ENCODE results near the gene TOP3B. TPM values are rescaled to one million over a fixed set of nuclear protein-coding genes. Genes with fewer than 3 reads are reported as not detected.

The TOP3B gene
- total and polyA plus RNA-seq, 10 of the 15 experiments (the other 5 are each of a cell fraction or from before 2014, with no cell fraction given) = 0.60 to 47.3 (median 33.7) TPM

- Histone ChIP-seq H3K4me2 (ENCODE audit: control insufficient read depth, insufficient read depth) (no peak overlapping the region), H3K79me2 (ENCODE audit: control insufficient read depth, insufficient read depth, low read length) (no peaks in the 10 kb centered on the region), H3K36me3 (ENCODE audit: control insufficient read depth in 2 of 2, insufficient read depth in 2 of 2, low read length in 1 of 2) (peaks cover 19 to 23% of the 10 kb centered on the region in 2 experiments), H3K27ac (ENCODE audit: control insufficient read depth, insufficient read depth) (no peak overlapping the region), H3K4me1 (ENCODE audit: control insufficient read depth, insufficient read depth, low read length) (no peaks in the 10 kb centered on the region; the same call in 1 of the 2 replicates), H3K9ac (ENCODE audit: control insufficient read depth, insufficient read depth, low read length) (no peak overlapping the region), H3K27me3 (replicated peaks in 1 of 2; ENCODE audit: control insufficient read depth in 2 of 2, insufficient read depth in 2 of 2, low read length in 1 of 2) (no peaks in the 10 kb centered on the region), H2AFZ (ENCODE audit: control insufficient read depth, low read depth, low read length) (no peak overlapping the region), H4K20me1 (ENCODE audit: control insufficient read depth, insufficient read depth) (no peaks in the 10 kb centered on the region), H3K4me3 (no peak overlapping the region), H3K9me3 (replicated peaks; ENCODE audit: control insufficient read depth, insufficient read depth, low read length) (no peaks in the 10 kb centered on the region)
- FAIRE-seq = no peak
- intact Hi-C loops (cut with micrococcal nuclease; ENCODE audit: unreplicated experiment) = loop anchor here (5.0 kb wide), 1 partner anchor 984 kb away; no protein-coding TSS in a partner anchor
- no peak for ATAC-seq
- ChIA-PET RAD21 (ENCODE audit: unreplicated experiment) (interaction anchor here (0.6 to 1.8 kb wide), 10 partner anchors 88 to 1156 kb away, joined by 3 to 9 read pairs (median 4); no protein-coding TSS in a partner anchor), POLR2A (interaction anchor here (1.3 kb wide), 1 partner anchor 10 kb away, joined by 3 read pairs; no protein-coding TSS in a partner anchor), CTCF (interaction anchor here (0.6 to 3.2 kb wide), 41 partner anchors 9 to 1162 kb away, joined by 3 to 47 read pairs (median 4); partner anchors contain the start of genes PPM1F and TOP3B), SMC1A (ENCODE audit: uncharacterized antibody, unreplicated experiment) (interaction anchor here (0.8 to 2.2 kb wide), 7 partner anchors 9 to 983 kb away, joined by 3 to 10 read pairs (median 6); partner anchors contain the start of gene TOP3B)
- no peak for DNase-seq (ENCODE audit: low read depth, low spot score)
- TF ChIP-seq ZZZ3 (IDR thresholded peaks at IDR 0.05; ENCODE audit: control insufficient read depth, insufficient read length, low read depth) (no peak), TAF1 (IDR thresholded peaks at IDR 0.05; ENCODE audit: borderline replicate concordance, low read depth, low read length) (no peak), ZNF274 (IDR thresholded peaks at IDR 0.05; ENCODE audit: insufficient read depth, insufficient read length) (no peak), PAX8 (IDR thresholded peaks at IDR 0.05) (no peak), ATF2 (IDR thresholded peaks at IDR 0.05; ENCODE audit: low read length) (no peak), NFYB (IDR thresholded peaks at IDR 0.05; ENCODE audit: insufficient read depth, low read depth, low read length) (no peak), MYB (IDR thresholded peaks at IDR 0.05; ENCODE audit: borderline replicate concordance, low read depth, low read length) (no peak), SP1 (IDR thresholded peaks at IDR 0.05; ENCODE audit: low read depth, low read length) (no peak), E4F1 (IDR thresholded peaks at IDR 0.05; ENCODE audit: borderline replicate concordance, partially characterized antibody) (no peak), NR2F1 (conservative IDR thresholded peaks at IDR 0.05) (no peak), RFX5 (IDR thresholded peaks at IDR 0.05; ENCODE audit: low read depth, low read length) (no peak), SMAD5 (IDR thresholded peaks at IDR 0.05; ENCODE audit: low read depth) (no peak), CBX3 (IDR thresholded peaks at IDR 0.05; ENCODE audit: borderline replicate concordance, low read depth) (no peak)
- no TSS peak for BruUV-seq (replicated peaks)
- in situ Hi-C loops (cut with MboI) = no loop called here
- 56% methylated on average over 6 of the region's 6 CpGs for WGBS (ENCODE audit: insufficient coverage, insufficient replicate concordance, low lambda C conversion rate, missing lambda C conversion rate)
Observed at GRCh38 chr22:21972806-21973205, 9.8 kb downstream of the TOP3B start.
